HEK293 (cell line): ENCODE data around the gene PIP4K2B.

Experiments
- CTCF ChIA-PET: fragments of 350-600 bp; formaldehyde crosslinking; extraction: SDS; loops from one replicate; lab custom pipeline; 2021; ENCODE audit warnings: antibody characterized with exemption; lab: Yijun Ruan, JAX
- POLR2A ChIA-PET: fragments of 300-600 bp; formaldehyde crosslinking; extraction: SDS; loops from one replicate; lab custom pipeline; 2020; ENCODE audit warnings: antibody characterized with exemption, inconsistent platforms; lab: Yijun Ruan, JAX
- H3K27ac ChIP-seq: fragments of 200-500 bp; sonication (Bioruptor generic); 2 replicates; pipeline ENCODE4 v1.5.1; 2014; ENCODE audit warnings: low read depth, low read length, control low read depth, inconsistent platforms; ENCODE audit errors: extremely low read depth
- H3K36me3 ChIP-seq, 2 experiments: fragments of 200-500 bp in 1 of 2; sonication (Bioruptor generic) in 1 of 2; 1 replicate in 1 of 2; 2 replicates in 1 of 2; pipeline ENCODE4 v1.5.1; 2014 to 2017; ENCODE audit warnings: inconsistent platforms in 2 of 2, low read length in 2 of 2; ENCODE audit not compliant: control insufficient read depth in 2 of 2, insufficient read depth in 1 of 2
- H3K4me1 ChIP-seq: fragments of 200-500 bp; sonication (Bioruptor generic); 2 replicates; pipeline ENCODE4 v1.5.1; 2014; ENCODE audit warnings: mild to moderate bottlenecking, low read length, inconsistent platforms; ENCODE audit not compliant: control insufficient read depth, insufficient read depth
- H3K4me3 ChIP-seq: 2 replicates; pipeline ENCODE4 v1.5.1; 2011; ENCODE audit warnings: low read depth, mild to moderate bottlenecking, control low read depth, low read length, moderate library complexity
- H3K9me3 ChIP-seq: fragments of 200-500 bp; sonication (Bioruptor generic); 2 replicates; pipeline ENCODE4 v1.5.1; 2014; ENCODE audit warnings: low read depth, low read length, inconsistent platforms; ENCODE audit not compliant: control insufficient read depth, insufficient read depth
- BCL11A ChIP-seq: fragments of 450-650 bp; formaldehyde crosslinking; IDR thresholded peaks from 2 replicates; pipeline ENCODE4 v1.5.1; 2016; ENCODE audit warnings: low read depth, missing biosample characterization, missing genetic modification characterization
- GLI4 ChIP-seq: fragments of 450-650 bp; formaldehyde crosslinking; IDR thresholded peaks from 2 replicates; pipeline ENCODE4 v1.5.1; 2016; ENCODE audit warnings: missing biosample characterization, missing genetic modification characterization
- KLF9 ChIP-seq: fragments of 450-650 bp; formaldehyde crosslinking; IDR thresholded peaks from 2 replicates; pipeline ENCODE4 v1.5.1; 2016; ENCODE audit warnings: missing biosample characterization, missing genetic modification characterization, low read depth
- OVOL3 ChIP-seq: fragments of 450-650 bp; formaldehyde crosslinking; IDR thresholded peaks from 2 replicates; pipeline ENCODE4 v1.5.1; 2016; ENCODE audit warnings: missing biosample characterization, missing genetic modification characterization
- PRDM4 ChIP-seq: fragments of 450-650 bp; formaldehyde crosslinking; IDR thresholded peaks from 2 replicates; pipeline ENCODE4 v1.5.1; 2017; ENCODE audit warnings: missing biosample characterization, missing genetic modification characterization
- SCRT2 ChIP-seq: fragments of 450-650 bp; formaldehyde crosslinking; IDR thresholded peaks from 2 replicates; pipeline ENCODE4 v1.5.1; 2016; ENCODE audit warnings: missing biosample characterization, missing genetic modification characterization
- YY1 ChIP-seq: fragments of 450-650 bp; formaldehyde crosslinking; IDR thresholded peaks from 2 replicates; pipeline ENCODE4 v1.5.1; 2018; ENCODE audit warnings: missing biosample characterization, missing genetic modification characterization
- ZIC2 ChIP-seq: fragments of 450-650 bp; formaldehyde crosslinking; IDR thresholded peaks from 2 replicates; pipeline ENCODE4 v1.5.1; 2016; ENCODE audit warnings: missing biosample characterization, missing genetic modification characterization
- ZNF2 ChIP-seq: fragments of 450-650 bp; formaldehyde crosslinking; IDR thresholded peaks from 2 replicates; pipeline ENCODE4 v1.5.1; 2016; ENCODE audit warnings: missing biosample characterization, missing genetic modification characterization
- ZNF398 ChIP-seq: fragments of 450-650 bp; formaldehyde crosslinking; IDR thresholded peaks from 2 replicates; pipeline ENCODE4 v1.5.1; 2017; ENCODE audit warnings: missing biosample characterization, missing genetic modification characterization
- ZNF600 ChIP-seq: fragments of 450-650 bp; formaldehyde crosslinking; IDR thresholded peaks from 2 replicates; pipeline ENCODE4 v1.5.1; 2016; ENCODE audit warnings: missing biosample characterization, missing genetic modification characterization
- ZNF654 ChIP-seq: fragments of 450-650 bp; formaldehyde crosslinking; IDR thresholded peaks from 2 replicates; pipeline ENCODE4 v1.5.1; 2016; ENCODE audit warnings: low read depth, missing biosample characterization, missing genetic modification characterization
- ZNF707 ChIP-seq: fragments of 450-650 bp; formaldehyde crosslinking; IDR thresholded peaks from 2 replicates; pipeline ENCODE4 v1.5.1; 2016; ENCODE audit warnings: missing biosample characterization, missing genetic modification characterization

PIP4K2B gene

GRCh38 chr17:38762231-38762630 is 37.1 kb downstream of the PIP4K2B start:
- no peaks in the 10 kb centered on the region for H3K9me3 ChIP-seq
- no peaks in the 10 kb centered on the region for H3K4me1 ChIP-seq
- H3K27ac ChIP-seq: peak overlapping the region; percentile 25; the same call in 1 of the 2 replicates
- ChIA-PET POLR2A (interaction anchor here (0.7 to 1.4 kb wide), 3 partner anchors 10 to 391 kb away, joined by 3 to 5 read pairs (median 3); partner anchors contain the start of gene PSMB3), CTCF (interaction anchor here (0.7 to 2.2 kb wide), 10 partner anchors 9 to 482 kb away, joined by 3 to 7 read pairs (median 4); partner anchors contain the start of gene PIP4K2B)
- H3K4me3 ChIP-seq: no peak overlapping the region
- H3K36me3 ChIP-seq: peaks cover 68 to 92% of the 10 kb centered on the region in 2 experiments
- peak; percentile 65 for TF ChIP-seq ZNF600
- TF ChIP-seq KLF9 (tag by site-specific recombination): no peak
- TF ChIP-seq ZNF398 (tag by site-specific recombination): no peak

GRCh38 chr17:38761612-38762011 is 37.7 kb downstream of the PIP4K2B start:
- no peaks in the 10 kb centered on the region for H3K9me3 ChIP-seq
- peaks cover 70 to 92% of the 10 kb centered on the region in 2 experiments for H3K36me3 ChIP-seq
- H3K27ac ChIP-seq: no peak overlapping the region
- TF ChIP-seq GLI4 (tag by site-specific recombination): peak; percentile 93
- 0 out of 2 replicates have a peak, but pooled peaks have one; percentile 16 for TF ChIP-seq BCL11A
- TF ChIP-seq OVOL3: no peak
- TF ChIP-seq SCRT2 (tag by site-specific recombination): 0 out of 2 replicates have a peak, but pooled peaks have one; percentile 35
- peak; percentile 48 for TF ChIP-seq ZNF654 (tag by site-specific recombination)
- TF ChIP-seq ZNF2 (tag by site-specific recombination): peak; percentile 38; the same call in 1 of the 2 replicates
- no peak for TF ChIP-seq ZNF600
- no peak overlapping the region for H3K4me3 ChIP-seq
- no peaks in the 10 kb centered on the region for H3K4me1 ChIP-seq
- ChIA-PET CTCF (interaction anchor here (0.6 to 2.2 kb wide), 18 partner anchors 8 to 483 kb away, joined by 3 to 7 read pairs (median 4); partner anchors contain the start of gene PIP4K2B), POLR2A (interaction anchor here (0.6 to 1.3 kb wide), 3 partner anchors 9 to 438 kb away, joined by 3 to 4 read pairs (median 3); partner anchors contain the start of gene PSMB3)

- ChIA-PET POLR2A (interaction anchor here (0.7 to 2.0 kb wide), 4 partner anchors 10 to 447 kb away, joined by 3 to 13 read pairs (median 4); partner anchors contain the start of genes LASP1, RPL19 and RPL23), CTCF (interaction anchor here (1.0 to 1.4 kb wide), 2 partner anchors 9 to 19 kb away, joined by 4 to 7 read pairs; no protein-coding TSS in a partner anchor)
- Histone ChIP-seq H3K4me3 (peak overlapping the region; percentile 78), H3K36me3 (peaks cover 43 to 44% of the 10 kb centered on the region in 2 experiments), H3K27ac (peak overlapping the region; percentile 66), H3K9me3 (no peaks in the 10 kb centered on the region), H3K4me1 (peaks cover 11% of the 10 kb centered on the region)
- TF ChIP-seq ZNF707 (tag by site-specific recombination): no peak
- TF ChIP-seq ZIC2 (tag by site-specific recombination): no peak
- TF ChIP-seq PRDM4 (tag by site-specific recombination): peak; percentile 79
- 0 out of 2 replicates have a peak, but pooled peaks have one; percentile 27 for TF ChIP-seq YY1 (tag by site-specific recombination)
Observed at GRCh38 chr17:38753071-38753506, 46.3 kb downstream of the PIP4K2B start.
